GM12891 (cell line): ENCODE measurements around the gene SLC22A2.

Experiments used
- DNase-seq: peaks from one replicate; pipeline ENCODE4 v3.0.0; 2011; ENCODE audit warnings: low spot score; ENCODE audit not compliant: insufficient read length
- FAIRE-seq: peaks from 2 replicates; lab custom pipeline; 2011; peaks lifted over from hg19 to GRCh38; lab: Jason Lieb, UNC
- PAX5 ChIP-seq: IDR thresholded peaks from 2 replicates; pipeline ENCODE4 v1.6.1; 2011; ENCODE audit warnings: low read length, moderate library complexity, mild to moderate bottlenecking; ENCODE audit not compliant: insufficient read depth, severe bottlenecking
- POLR2A ChIP-seq: IDR thresholded peaks from 2 replicates; pipeline ENCODE4 v1.6.1; 2011; ENCODE audit warnings: low read depth, low read length, control low read depth
- POLR2AphosphoS5 ChIP-seq: IDR thresholded peaks from 2 replicates; pipeline ENCODE4 v1.6.1; 2011; ENCODE audit warnings: low read depth, low read length, control low read depth
- POU2F2 ChIP-seq: IDR thresholded peaks from 2 replicates; pipeline ENCODE4 v1.6.1; 2011; ENCODE audit warnings: low read depth, mild to moderate bottlenecking, control low read depth, low read length, moderate library complexity
- SPI1 ChIP-seq: IDR thresholded peaks from 2 replicates; pipeline ENCODE4 v1.6.1; 2011; ENCODE audit warnings: low read depth, low read length, control low read depth
- TAF1 ChIP-seq: IDR thresholded peaks from 2 replicates; pipeline ENCODE4 v1.6.1; 2011; ENCODE audit warnings: low read depth, low read length, control low read depth

Gene SLC22A2

GRCh38 chr6:160264061-160264612, 5.5 kb upstream of the SLC22A2 start:
- FAIRE-seq (no peak), DNase-seq (no peak)
- TF ChIP-seq POU2F2 (no peak), POLR2AphosphoS5 (no peak), PAX5 (no peak), TAF1 (no peak)

GRCh38 chr6:160263196-160263939, 4.7 kb upstream of the SLC22A2 start:
- DNase-seq, result no peak
- FAIRE-seq, result no peak
- no peak for TF ChIP-seq SPI1
- TF ChIP-seq POLR2AphosphoS5, result no peak
- no peak for TF ChIP-seq POLR2A
- TF ChIP-seq POU2F2, result no peak
- TF ChIP-seq PAX5, result no peak
- TF ChIP-seq TAF1, result no peak

GRCh38 chr6:160261991-160262680, 3.5 kb upstream of the SLC22A2 start:
- TF ChIP-seq SPI1, result no peak
- no peak for TF ChIP-seq POLR2A
- no peak for TF ChIP-seq TAF1
- FAIRE-seq, result no peak
- no peak for DNase-seq

- FAIRE-seq (no peak), DNase-seq (no peak)
- no peak for TF ChIP-seq PAX5
- no peak for TF ChIP-seq POLR2AphosphoS5
- no peak for TF ChIP-seq SPI1
- no peak for TF ChIP-seq POLR2A
- TF ChIP-seq TAF1, result no peak
- TF ChIP-seq POU2F2, result no peak
Observed at GRCh38 chr6:160260803-160261450, 2.3 kb upstream of the SLC22A2 start.

- DNase-seq (no peak), FAIRE-seq (no peak)
- no peak for TF ChIP-seq SPI1
- no peak for TF ChIP-seq TAF1
- no peak for TF ChIP-seq POLR2AphosphoS5
- no peak for TF ChIP-seq PAX5
- TF ChIP-seq POU2F2, result no peak
- no peak for TF ChIP-seq POLR2A
Observed at GRCh38 chr6:160260367-160260766, 1.7 kb upstream of the SLC22A2 start.

GRCh38 chr6:160259598-160259997, 977 bp upstream of the SLC22A2 start:
- FAIRE-seq (no peak), DNase-seq (no peak)
- TF ChIP-seq SPI1 (no peak), POLR2A (no peak), TAF1 (no peak), POU2F2 (no peak), PAX5 (no peak), POLR2AphosphoS5 (no peak)

GRCh38 chr6:160259143-160259425, 463 bp upstream of the SLC22A2 start:
- DNase-seq (no peak), FAIRE-seq (no peak)
- no peak for TF ChIP-seq TAF1
- TF ChIP-seq POLR2A, result no peak
- no peak for TF ChIP-seq POLR2AphosphoS5
- no peak for TF ChIP-seq SPI1
- no peak for TF ChIP-seq POU2F2
- no peak for TF ChIP-seq PAX5

GRCh38 chr6:160256445-160256844, 2.2 kb downstream of the SLC22A2 start:
- DNase-seq (no peak), FAIRE-seq (no peak)
- TF ChIP-seq POLR2AphosphoS5 (no peak), PAX5 (no peak), POLR2A (no peak), POU2F2 (no peak)

- DNase-seq (no peak), FAIRE-seq (no peak)
- TF ChIP-seq POLR2A (no peak), POLR2AphosphoS5 (no peak), PAX5 (no peak), POU2F2 (no peak), TAF1 (no peak), SPI1 (no peak)
Observed at GRCh38 chr6:160254467-160255312, 3.9 kb downstream of the SLC22A2 start.

GRCh38 chr6:160253714-160254113, 4.9 kb downstream of the SLC22A2 start:
- no peak for FAIRE-seq
- TF ChIP-seq TAF1, result no peak
- TF ChIP-seq POU2F2, result no peak
- no peak for TF ChIP-seq POLR2AphosphoS5
- TF ChIP-seq PAX5, result no peak
- TF ChIP-seq POLR2A, result no peak
- TF ChIP-seq SPI1, result no peak
- no peak for DNase-seq
